Measurements from ENCODE around the gene GRIK4.

Gene GRIK4

DNA sequence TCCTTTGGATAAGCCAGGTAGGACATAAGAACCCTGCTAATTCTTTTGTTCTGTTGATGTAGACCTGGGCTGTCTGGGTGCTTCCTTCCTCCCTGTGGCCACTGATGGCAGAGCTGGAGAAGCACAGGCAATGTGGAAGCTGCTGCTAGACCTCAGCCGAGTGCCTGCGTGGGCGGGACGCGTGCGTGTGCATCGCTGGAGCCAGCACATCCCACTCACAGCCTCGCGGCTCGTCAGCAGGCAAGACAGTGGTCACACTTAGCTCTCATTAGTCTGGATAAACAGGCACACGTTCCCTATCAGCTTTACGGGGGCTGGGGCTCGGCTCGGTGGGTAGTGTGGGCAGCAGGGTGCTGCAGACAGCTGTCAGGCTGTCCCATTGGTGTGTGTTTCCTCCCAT, 155.7 kb downstream of the GRIK4 start:
- Histone ChIP-seq H3K4me3 (replicated peaks; ENCODE audit: insufficient read depth, low read length) (no peak overlapping the region), H3K27me3 (ENCODE audit: insufficient read depth, poor library complexity, severe bottlenecking) (no peaks in the 10 kb centered on the region), H3K27ac (replicated peaks) (no peak overlapping the region)
- TF ChIP-seq, protein P1, sequence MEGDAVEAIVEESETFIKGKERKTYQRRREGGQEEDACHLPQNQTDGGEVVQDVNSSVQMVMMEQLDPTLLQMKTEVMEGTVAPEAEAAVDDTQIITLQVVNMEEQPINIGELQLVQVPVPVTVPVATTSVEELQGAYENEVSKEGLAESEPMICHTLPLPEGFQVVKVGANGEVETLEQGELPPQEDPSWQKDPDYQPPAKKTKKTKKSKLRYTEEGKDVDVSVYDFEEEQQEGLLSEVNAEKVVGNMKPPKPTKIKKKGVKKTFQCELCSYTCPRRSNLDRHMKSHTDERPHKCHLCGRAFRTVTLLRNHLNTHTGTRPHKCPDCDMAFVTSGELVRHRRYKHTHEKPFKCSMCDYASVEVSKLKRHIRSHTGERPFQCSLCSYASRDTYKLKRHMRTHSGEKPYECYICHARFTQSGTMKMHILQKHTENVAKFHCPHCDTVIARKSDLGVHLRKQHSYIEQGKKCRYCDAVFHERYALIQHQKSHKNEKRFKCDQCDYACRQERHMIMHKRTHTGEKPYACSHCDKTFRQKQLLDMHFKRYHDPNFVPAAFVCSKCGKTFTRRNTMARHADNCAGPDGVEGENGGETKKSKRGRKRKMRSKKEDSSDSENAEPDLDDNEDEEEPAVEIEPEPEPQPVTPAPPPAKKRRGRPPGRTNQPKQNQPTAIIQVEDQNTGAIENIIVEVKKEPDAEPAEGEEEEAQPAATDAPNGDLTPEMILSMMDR (IDR thresholded peaks at IDR 0.05; ENCODE audit: insufficient read depth, low read length): no peak
- TF ChIP-seq GABPA (IDR thresholded peaks at IDR 0.05; ENCODE audit: low read depth): no peak
- TF ChIP-seq, protein P2, sequence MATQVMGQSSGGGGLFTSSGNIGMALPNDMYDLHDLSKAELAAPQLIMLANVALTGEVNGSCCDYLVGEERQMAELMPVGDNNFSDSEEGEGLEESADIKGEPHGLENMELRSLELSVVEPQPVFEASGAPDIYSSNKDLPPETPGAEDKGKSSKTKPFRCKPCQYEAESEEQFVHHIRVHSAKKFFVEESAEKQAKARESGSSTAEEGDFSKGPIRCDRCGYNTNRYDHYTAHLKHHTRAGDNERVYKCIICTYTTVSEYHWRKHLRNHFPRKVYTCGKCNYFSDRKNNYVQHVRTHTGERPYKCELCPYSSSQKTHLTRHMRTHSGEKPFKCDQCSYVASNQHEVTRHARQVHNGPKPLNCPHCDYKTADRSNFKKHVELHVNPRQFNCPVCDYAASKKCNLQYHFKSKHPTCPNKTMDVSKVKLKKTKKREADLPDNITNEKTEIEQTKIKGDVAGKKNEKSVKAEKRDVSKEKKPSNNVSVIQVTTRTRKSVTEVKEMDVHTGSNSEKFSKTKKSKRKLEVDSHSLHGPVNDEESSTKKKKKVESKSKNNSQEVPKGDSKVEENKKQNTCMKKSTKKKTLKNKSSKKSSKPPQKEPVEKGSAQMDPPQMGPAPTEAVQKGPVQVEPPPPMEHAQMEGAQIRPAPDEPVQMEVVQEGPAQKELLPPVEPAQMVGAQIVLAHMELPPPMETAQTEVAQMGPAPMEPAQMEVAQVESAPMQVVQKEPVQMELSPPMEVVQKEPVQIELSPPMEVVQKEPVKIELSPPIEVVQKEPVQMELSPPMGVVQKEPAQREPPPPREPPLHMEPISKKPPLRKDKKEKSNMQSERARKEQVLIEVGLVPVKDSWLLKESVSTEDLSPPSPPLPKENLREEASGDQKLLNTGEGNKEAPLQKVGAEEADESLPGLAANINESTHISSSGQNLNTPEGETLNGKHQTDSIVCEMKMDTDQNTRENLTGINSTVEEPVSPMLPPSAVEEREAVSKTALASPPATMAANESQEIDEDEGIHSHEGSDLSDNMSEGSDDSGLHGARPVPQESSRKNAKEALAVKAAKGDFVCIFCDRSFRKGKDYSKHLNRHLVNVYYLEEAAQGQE (IDR thresholded peaks at IDR 0.05; ENCODE audit: insufficient replicate concordance, low read depth): no peak
- no peak for TF ChIP-seq SPI1 (IDR thresholded peaks at IDR 0.05; ENCODE audit: borderline replicate concordance, low read depth)
- no peak for TF ChIP-seq POLR2AphosphoS5 (IDR thresholded peaks at IDR 0.05; ENCODE audit: low read depth)
- DNase-seq (ENCODE audit: low read depth in 1 of 2, low spot score in 1 of 2): no peak

DNA sequence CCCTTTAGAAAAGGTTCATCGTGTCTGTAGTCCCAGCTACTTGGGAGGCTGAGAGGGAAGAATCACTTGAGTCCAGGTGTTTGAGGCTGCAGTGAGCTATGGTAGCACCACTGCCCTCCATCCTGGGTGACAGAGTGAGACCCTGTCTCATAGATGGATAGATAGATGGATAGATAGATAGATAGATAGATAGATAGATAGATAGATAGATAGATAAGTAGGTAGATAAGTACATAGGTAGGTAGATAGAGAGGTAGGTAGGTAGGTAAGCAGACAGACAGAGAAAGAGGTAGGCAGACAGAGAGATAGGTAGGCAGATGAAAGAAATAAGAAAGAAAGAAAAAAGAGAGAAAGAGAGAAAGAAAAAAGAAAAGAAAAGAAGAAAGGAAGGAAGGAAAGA, 156.4 kb downstream of the GRIK4 start:
- Histone ChIP-seq H3K27me3 (ENCODE audit: insufficient read depth, poor library complexity, severe bottlenecking) (no peaks in the 10 kb centered on the region), H3K4me3 (replicated peaks; ENCODE audit: insufficient read depth, low read length) (no peak overlapping the region), H3K27ac (replicated peaks) (no peak overlapping the region)
- TF ChIP-seq, protein P1 (IDR thresholded peaks at IDR 0.05; ENCODE audit: insufficient read depth, low read length): no peak
- no peak for TF ChIP-seq POLR2AphosphoS5 (IDR thresholded peaks at IDR 0.05; ENCODE audit: low read depth)
- no peak for TF ChIP-seq SPI1 (IDR thresholded peaks at IDR 0.05; ENCODE audit: borderline replicate concordance, low read depth)
- no peak for TF ChIP-seq GABPA (IDR thresholded peaks at IDR 0.05; ENCODE audit: low read depth)
- TF ChIP-seq, protein P2 (IDR thresholded peaks at IDR 0.05; ENCODE audit: insufficient replicate concordance, low read depth): no peak
- no peak for DNase-seq (ENCODE audit: low read depth in 1 of 2, low spot score in 1 of 2)

DNA sequence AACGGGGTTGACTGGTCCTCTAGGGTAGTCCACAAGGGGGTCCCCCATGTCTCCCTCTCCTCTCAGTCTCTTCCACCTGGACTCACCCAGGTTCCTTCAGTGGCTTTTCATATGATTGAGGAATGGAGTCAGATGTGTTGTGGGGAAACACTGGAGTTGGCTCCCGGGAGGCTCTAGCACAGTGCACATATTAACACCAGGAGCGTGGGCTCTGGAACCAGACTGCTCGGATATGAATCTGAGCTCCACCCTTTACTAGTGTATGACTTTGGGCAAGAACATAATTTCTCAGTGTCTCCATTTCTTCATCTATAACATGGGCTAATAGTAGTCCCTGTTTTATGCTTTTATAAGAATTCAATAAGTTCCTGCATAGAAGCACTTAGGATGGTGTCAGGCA, 157.0 kb downstream of the GRIK4 start:
- no peak overlapping the region for H3K4me3 ChIP-seq (replicated peaks; ENCODE audit: insufficient read depth, low read length)
- no peaks in the 10 kb centered on the region for H3K27me3 ChIP-seq (ENCODE audit: insufficient read depth, poor library complexity, severe bottlenecking)
- no peak for DNase-seq (ENCODE audit: low read depth in 1 of 2, low spot score in 1 of 2)
- TF ChIP-seq GABPA (IDR thresholded peaks at IDR 0.05; ENCODE audit: low read depth) (no peak), SPI1 (IDR thresholded peaks at IDR 0.05; ENCODE audit: borderline replicate concordance, low read depth) (no peak), POLR2AphosphoS5 (IDR thresholded peaks at IDR 0.05; ENCODE audit: low read depth) (no peak)
- TF ChIP-seq, protein P2 (IDR thresholded peaks at IDR 0.05; ENCODE audit: insufficient replicate concordance, low read depth): no peak
- TF ChIP-seq, protein P1 (IDR thresholded peaks at IDR 0.05; ENCODE audit: insufficient read depth, low read length): no peak
- no peak overlapping the region for H3K27ac ChIP-seq (replicated peaks)
